ENCODE data around the gene FER1L5.

GRCh38 chr2:96730212-96730611 lies 87.6 kb downstream of the FER1L5 start:
- TF ChIP-seq POLR2A (IDR thresholded peaks at IDR 0.05; ENCODE audit: low read depth, low read length), result no peak
- TF ChIP-seq CTCF (IDR thresholded peaks at IDR 0.05; ENCODE audit: extremely low read depth in 1 of 2, insufficient read depth in 1 of 2, low read depth in 1 of 2, low read length in 2 of 2), result no peak
- TF ChIP-seq MAX (IDR thresholded peaks at IDR 0.05; ENCODE audit: insufficient read depth, insufficient read length), result no peak
- TF ChIP-seq POLR2AphosphoS5 (IDR thresholded peaks at IDR 0.05; ENCODE audit: insufficient read depth, low read depth, low read length), result no peak
- no peak for TF ChIP-seq EZH2 (IDR thresholded peaks at IDR 0.05; ENCODE audit: borderline replicate concordance, low read depth, low read length, severe bottlenecking)
- TF ChIP-seq JUN (IDR thresholded peaks at IDR 0.05; ENCODE audit: borderline replicate concordance, insufficient read depth, insufficient read length, low read depth), result no peak
- TF ChIP-seq MYC (IDR thresholded peaks at IDR 0.05; ENCODE audit: low read depth, low read length), result no peak
- no peak for TF ChIP-seq GATA2 (IDR thresholded peaks at IDR 0.05; ENCODE audit: insufficient read depth, insufficient read length, low read depth, low read length)

Measured in endothelial cell of umbilical vein (primary cell).